MM.1S (cell line): ENCODE data around the gene GNG13.

Experiments
- DNase-seq: peaks from one replicate; pipeline ENCODE4 v3.0.0-alpha.2; 2015
- H2AFZ ChIP-seq: fragments of 300-600 bp; sonication (generic); 2 replicates; pipeline ENCODE4 v1.6.0; 2016; ENCODE audit warnings: antibody characterized with exemption, low read length
- H3F3A ChIP-seq: fragments of 300-600 bp; sonication (generic); 2 replicates; pipeline ENCODE4 v1.6.1; 2016; ENCODE audit warnings: mild to moderate bottlenecking, antibody characterized with exemption, low read length, moderate library complexity, mixed read lengths; ENCODE audit not compliant: insufficient read depth
- H3K27ac ChIP-seq: fragments of 300-600 bp; sonication (generic); 2 replicates; pipeline ENCODE4 v1.5.1; 2016; ENCODE audit warnings: mild to moderate bottlenecking, low read length
- H3K27me3 ChIP-seq: fragments of 300-600 bp; sonication (generic); replicated peaks from 2 replicates; pipeline ENCODE4 v1.6.0; 2016; ENCODE audit warnings: low read length; ENCODE audit not compliant: insufficient read depth
- H3K36me3 ChIP-seq: fragments of 300-600 bp; sonication (generic); replicated peaks from 2 replicates; pipeline ENCODE4 v1.6.1; 2016; ENCODE audit warnings: mild to moderate bottlenecking, low read length, mixed read lengths; ENCODE audit not compliant: insufficient read depth
- H3K4me1 ChIP-seq: fragments of 300-600 bp; sonication (generic); 2 replicates; pipeline ENCODE4 v1.6.1; 2016; ENCODE audit warnings: low read length, mixed read lengths
- H3K4me2 ChIP-seq: fragments of 300-600 bp; sonication (generic); 2 replicates; pipeline ENCODE4 v1.6.0; 2016; ENCODE audit warnings: low read depth, low read length
- H3K4me3 ChIP-seq: fragments of 300-600 bp; sonication (generic); 2 replicates; pipeline ENCODE4 v1.5.1; 2016; ENCODE audit warnings: low read length, mixed read lengths
- H3K79me2 ChIP-seq: fragments of 300-600 bp; sonication (generic); 2 replicates; pipeline ENCODE4 v1.6.1; 2016; ENCODE audit warnings: mixed run types, low read length, mixed read lengths
- H3K9ac ChIP-seq: fragments of 300-600 bp; sonication (generic); 2 replicates; pipeline ENCODE4 v1.6.1; 2016; ENCODE audit warnings: low read length, mixed read lengths
- H3K9me2 ChIP-seq: fragments of 300-600 bp; sonication (generic); replicated peaks from 2 replicates; pipeline ENCODE4 v1.6.1; 2016; ENCODE audit warnings: mild to moderate bottlenecking, low read length, mixed read lengths; ENCODE audit not compliant: insufficient read depth
- H3K9me3 ChIP-seq: fragments of 300-600 bp; sonication (generic); replicated peaks from 2 replicates; pipeline ENCODE4 v1.6.1; 2016; ENCODE audit warnings: mild to moderate bottlenecking, low read length, mixed read lengths; ENCODE audit not compliant: insufficient read depth
- H4K20me1 ChIP-seq: fragments of 300-600 bp; sonication (generic); 2 replicates; pipeline ENCODE4 v1.6.1; 2016; ENCODE audit warnings: mild to moderate bottlenecking, low read length, moderate library complexity, mixed read lengths; ENCODE audit not compliant: insufficient read depth
- CTCF ChIP-seq: fragments of 300-600 bp; sonication (generic); IDR thresholded peaks from 2 replicates; pipeline ENCODE4 v1.5.1; 2016; ENCODE audit warnings: antibody characterized with exemption, low read length, mixed read lengths
- EZH2 ChIP-seq: fragments of 300-600 bp; sonication (generic); optimal IDR thresholded peaks from 2 replicates; pipeline ENCODE3; 2017; ENCODE audit warnings: low read depth, mild to moderate bottlenecking, antibody characterized with exemption, low read length, mixed read lengths
- EZH2phosphoT487 ChIP-seq: fragments of 300-600 bp; sonication (generic); IDR thresholded peaks from 2 replicates; pipeline ENCODE4 v1.6.1; 2018; ENCODE audit warnings: antibody characterized with exemption, low read length

GNG13 gene

DNA sequence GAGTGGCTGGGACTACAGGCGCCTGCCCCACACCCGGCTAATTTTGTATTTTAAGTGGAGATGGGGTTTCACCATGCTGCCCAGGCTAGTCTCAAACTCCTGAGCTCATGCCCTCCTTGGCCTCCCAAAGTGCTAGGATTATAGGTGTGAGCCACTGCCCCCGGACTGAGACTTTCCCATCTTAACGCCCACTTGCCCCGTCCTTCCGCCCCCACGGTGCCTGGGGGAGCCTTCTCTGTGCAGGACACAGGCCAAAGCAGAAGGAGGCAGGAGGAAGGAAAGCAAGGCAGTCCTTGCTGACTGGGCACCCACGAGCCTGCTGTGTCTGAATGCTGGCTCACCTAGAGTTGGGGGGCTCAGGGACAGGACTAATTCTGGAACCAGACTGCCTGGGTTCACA is 17.6 kb upstream of the GNG13 start:
- Histone ChIP-seq H3K4me1 (no peaks in the 10 kb centered on the region), H3K4me3 (no peak overlapping the region), H3F3A (no peaks in the 10 kb centered on the region), H3K27me3 (peaks cover 92% of the 10 kb centered on the region), H3K79me2 (no peaks in the 10 kb centered on the region), H3K27ac (no peak overlapping the region), H3K9me2 (no peaks in the 10 kb centered on the region), H2AFZ (no peak overlapping the region), H3K9ac (no peak overlapping the region), H4K20me1 (no peaks in the 10 kb centered on the region), H3K9me3 (no peaks in the 10 kb centered on the region), H3K36me3 (no peaks in the 10 kb centered on the region), H3K4me2 (no peak overlapping the region)
- no peak for DNase-seq
- TF ChIP-seq CTCF (no peak), EZH2 (no peak), EZH2phosphoT487 (no peak)

DNA sequence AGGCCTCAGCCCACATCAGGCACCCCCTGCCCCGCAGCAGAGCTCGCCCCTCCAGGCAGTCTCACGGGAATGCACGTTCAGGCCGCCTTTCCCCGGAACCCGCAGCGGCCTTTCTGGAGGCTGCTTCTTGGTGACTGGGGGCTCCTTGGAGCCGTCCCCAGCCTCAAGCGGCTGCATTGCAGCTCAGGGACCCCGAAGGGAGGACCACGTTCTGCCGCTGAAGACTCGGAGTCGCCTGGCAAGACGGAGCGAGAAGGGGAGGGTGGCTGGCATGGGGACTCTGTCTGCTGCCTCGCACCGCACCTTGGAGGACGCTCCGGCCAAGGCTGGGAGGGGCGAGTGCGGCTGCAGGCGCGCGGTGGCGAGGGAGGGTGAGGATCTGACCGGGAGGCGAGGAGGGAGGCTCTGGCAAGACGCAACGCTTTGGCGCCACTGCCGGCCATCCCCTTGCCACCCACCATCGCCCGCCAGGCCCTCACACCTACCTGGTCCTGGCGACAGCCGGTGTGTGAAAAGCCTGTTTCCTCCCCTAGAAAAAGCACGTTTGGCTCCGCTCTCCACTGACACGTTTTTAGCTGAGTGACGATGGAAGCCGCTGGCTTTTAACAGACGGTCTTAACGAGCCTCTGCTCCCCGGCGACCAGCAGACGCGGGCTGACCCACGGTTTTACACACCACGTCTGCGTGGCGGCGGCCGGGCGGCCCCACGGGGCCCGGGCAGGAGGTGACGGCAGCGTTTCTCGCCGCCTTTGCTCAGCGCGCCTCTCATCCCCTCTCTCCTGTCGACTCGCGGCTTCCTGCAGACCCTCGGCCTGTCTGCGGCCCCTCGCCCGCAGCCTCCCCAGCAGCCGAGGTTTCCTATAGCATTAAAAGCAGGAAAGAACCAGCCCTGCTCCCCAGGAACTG is 16.7 kb upstream of the GNG13 start:
- Histone ChIP-seq H3K27me3 (peaks cover 91% of the 10 kb centered on the region), H3K27ac (no peak overlapping the region), H3K9me2 (no peaks in the 10 kb centered on the region), H3K4me2 (no peak overlapping the region), H3K36me3 (no peaks in the 10 kb centered on the region), H3F3A (no peaks in the 10 kb centered on the region), H3K4me1 (no peaks in the 10 kb centered on the region), H3K79me2 (no peaks in the 10 kb centered on the region), H4K20me1 (no peaks in the 10 kb centered on the region), H2AFZ (no peak overlapping the region), H3K9ac (no peak overlapping the region), H3K4me3 (no peak overlapping the region), H3K9me3 (no peaks in the 10 kb centered on the region)
- DNase-seq = no peak
- no peak for TF ChIP-seq EZH2phosphoT487
- TF ChIP-seq EZH2 = no peak
- TF ChIP-seq CTCF = no peak

GRCh38 chr16:815861-816260 is 15.3 kb upstream of the GNG13 start:
- H3K4me1 ChIP-seq = no peaks in the 10 kb centered on the region
- no peak overlapping the region for H2AFZ ChIP-seq
- TF ChIP-seq EZH2 = no peak
- TF ChIP-seq CTCF = no peak
- TF ChIP-seq EZH2phosphoT487 = no peak
- H4K20me1 ChIP-seq = no peaks in the 10 kb centered on the region
- H3F3A ChIP-seq = no peaks in the 10 kb centered on the region
- no peak overlapping the region for H3K4me3 ChIP-seq
- peaks cover 94% of the 10 kb centered on the region for H3K27me3 ChIP-seq
- H3K36me3 ChIP-seq = no peaks in the 10 kb centered on the region
- no peaks in the 10 kb centered on the region for H3K9me3 ChIP-seq
- H3K4me2 ChIP-seq = no peak overlapping the region
- no peak for DNase-seq
- no peaks in the 10 kb centered on the region for H3K9me2 ChIP-seq
- H3K27ac ChIP-seq = no peak overlapping the region
- H3K79me2 ChIP-seq = no peaks in the 10 kb centered on the region
- H3K9ac ChIP-seq = no peak overlapping the region
